IMR-90 (cell line): ENCODE results near the gene CAMKMT. TPM values are rescaled to one million over a fixed set of nuclear protein-coding genes. Genes with fewer than 3 reads are reported as not detected.

Source experiments
- ATAC-seq: fragments of 200-7000 bp; cut with Tn5 transposase; 2 replicates; pipeline ENCODE4 v1.9.1; 2020; ENCODE audit warnings: low read depth, mild to moderate bottlenecking, moderate library complexity
- BruUV-seq: library from RNA; stranded (reverse); fragments of 400-500 nt; replicated peaks from 2 replicates; lab custom pipeline; 2021; lab: Mats Ljungman, UMichigan
- CTCF ChIA-PET: fragments of 300-600 bp; formaldehyde crosslinking; extraction: SDS; loops from one replicate; lab custom pipeline; 2021; ENCODE audit warnings: antibody characterized with exemption; lab: Yijun Ruan, JAX
- POLR2A ChIA-PET: fragments of 300-600 bp; sonication (Branson Sonifier 250); formaldehyde crosslinking; loops from one replicate; lab custom pipeline; 2022; ENCODE audit warnings: antibody characterized with exemption; ENCODE audit not compliant: unreplicated experiment; lab: Charles Lee
- DNase-seq: peaks from one replicate; pipeline ENCODE4 v3.0.0; 2013
- H2AFZ ChIP-seq: replicated peaks from 2 replicates; pipeline ENCODE3; 2013; ENCODE audit warnings: low read length, mild to moderate bottlenecking; ENCODE audit not compliant: poor library complexity
- H2AK5ac ChIP-seq: 2 replicates; pipeline ENCODE4 v1.6.1; 2013; ENCODE audit warnings: low read depth, low read length, inconsistent platforms
- H2AK9ac ChIP-seq: replicated peaks from 2 replicates; pipeline ENCODE3; 2013; ENCODE audit warnings: mild to moderate bottlenecking, low read depth, low read length, moderate library complexity; ENCODE audit not compliant: poor library complexity
- H2BK120ac ChIP-seq: 2 replicates; pipeline ENCODE4 v1.6.1; 2013; ENCODE audit warnings: low read depth, low read length, inconsistent platforms
- H2BK15ac ChIP-seq: 3 replicates; pipeline ENCODE4 v1.6.1; 2013; ENCODE audit warnings: low read depth, low read length, inconsistent platforms
- H2BK20ac ChIP-seq: 2 replicates; pipeline ENCODE4 v1.6.1; 2013; ENCODE audit warnings: low read depth, mild to moderate bottlenecking, inconsistent platforms, low read length, moderate library complexity
- H2BK5ac ChIP-seq: 2 replicates; pipeline ENCODE4 v1.6.1; 2013; ENCODE audit warnings: mild to moderate bottlenecking, low read depth, low read length, inconsistent platforms; ENCODE audit not compliant: poor library complexity, severe bottlenecking
- H3K14ac ChIP-seq: replicated peaks from 2 replicates; pipeline ENCODE4 v1.6.1; 2013; ENCODE audit warnings: low read depth, low read length, inconsistent platforms
- H3K18ac ChIP-seq: 2 replicates; pipeline ENCODE4 v1.6.1; 2013; ENCODE audit warnings: low read depth, low read length, control low read depth
- H3K23ac ChIP-seq: 2 replicates; pipeline ENCODE4 v1.6.1; 2013; ENCODE audit warnings: low read depth, low read length, inconsistent platforms
- H3K27ac ChIP-seq: 2 replicates; pipeline ENCODE4 v1.5.1; 2013; ENCODE audit warnings: mild to moderate bottlenecking, control low read depth, low read length; ENCODE audit not compliant: insufficient read depth
- H3K27me3 ChIP-seq: 2 replicates; pipeline ENCODE4 v1.6.1; 2013; ENCODE audit warnings: low read length; ENCODE audit not compliant: control insufficient read depth, insufficient read depth
- H3K36me3 ChIP-seq: 2 replicates; pipeline ENCODE4 v1.6.1; 2013; ENCODE audit warnings: low read length, mixed read lengths; ENCODE audit not compliant: control insufficient read depth, insufficient read depth
- H3K4ac ChIP-seq: 2 replicates; pipeline ENCODE4 v1.6.1; 2013; ENCODE audit warnings: low read depth, low read length, inconsistent platforms
- H3K4me1 ChIP-seq: 2 replicates; pipeline ENCODE4 v1.6.1; 2013; ENCODE audit warnings: low read length, mixed read lengths; ENCODE audit not compliant: control insufficient read depth, insufficient read depth
- H3K4me2 ChIP-seq: 2 replicates; pipeline ENCODE4 v1.6.1; 2013; ENCODE audit warnings: low read depth, mild to moderate bottlenecking, control low read depth, low read length, moderate library complexity
- H3K4me3 ChIP-seq: 2 replicates; pipeline ENCODE4 v1.5.1; 2013; ENCODE audit warnings: low read depth, mild to moderate bottlenecking, control low read depth, low read length, moderate library complexity; ENCODE audit not compliant: insufficient read depth
- H3K56ac ChIP-seq: 2 replicates; pipeline ENCODE4 v1.6.1; 2013; ENCODE audit warnings: low read length, inconsistent platforms; ENCODE audit not compliant: insufficient read depth; ENCODE audit errors: extremely low read depth
- H3K79me1 ChIP-seq, 2 experiments: 2 replicates each; pipeline ENCODE4 v1.6.1; 2013; ENCODE audit warnings: low read length in 2 of 2, inconsistent platforms in 1 of 2, low read depth in 1 of 2
- H3K9ac ChIP-seq: 2 replicates; pipeline ENCODE4 v1.6.1; 2013; ENCODE audit warnings: low read depth, low read length, control low read depth
- H3K9me1 ChIP-seq: 2 replicates; pipeline ENCODE4 v1.6.1; 2013; ENCODE audit warnings: low read length, inconsistent platforms; ENCODE audit not compliant: insufficient read depth
- H3K9me3 ChIP-seq: 2 replicates; pipeline ENCODE4 v1.6.1; 2013; ENCODE audit warnings: low read length; ENCODE audit not compliant: control insufficient read depth, insufficient read depth
- H4K20me1 ChIP-seq: 2 replicates; pipeline ENCODE4 v1.6.1; 2013; ENCODE audit warnings: low read length, inconsistent platforms; ENCODE audit not compliant: insufficient read depth
- H4K5ac ChIP-seq: 2 replicates; pipeline ENCODE4 v1.6.1; 2013; ENCODE audit warnings: mild to moderate bottlenecking, low read depth, low read length, control low read depth
- H4K8ac ChIP-seq, 2 experiments: 2 replicates each; pipeline ENCODE4 v1.6.1; 2013; ENCODE audit warnings: low read depth in 2 of 2, low read length in 2 of 2, control low read depth in 1 of 2, inconsistent platforms in 1 of 2
- H4K91ac ChIP-seq: 2 replicates; pipeline ENCODE4 v1.6.1; 2013; ENCODE audit warnings: low read depth, low read length, inconsistent platforms; ENCODE audit not compliant: insufficient read depth
- BHLHE40 ChIP-seq: fragments of 150-350 bp; IDR thresholded peaks from 2 replicates; pipeline ENCODE4 v1.6.1; 2016; ENCODE audit warnings: mild to moderate bottlenecking, low read depth, low read length
- CEBPB ChIP-seq: IDR thresholded peaks from 2 replicates; pipeline ENCODE4 v1.6.1; 2012; ENCODE audit warnings: low read depth, low read length, improper control_type of control experiment
- MAFK ChIP-seq: IDR thresholded peaks from 2 replicates; pipeline ENCODE4 v1.6.1; 2012; ENCODE audit warnings: low read depth, low read length, improper control_type of control experiment
- MAZ ChIP-seq: IDR thresholded peaks from 2 replicates; pipeline ENCODE4 v1.6.1; 2012; ENCODE audit warnings: low read depth, mild to moderate bottlenecking, low read length, improper control_type of control experiment, moderate library complexity, borderline replicate concordance
- MXI1 ChIP-seq: IDR thresholded peaks from 2 replicates; pipeline ENCODE4 v1.6.1; 2012; ENCODE audit warnings: low read depth, mild to moderate bottlenecking, low read length, moderate library complexity, borderline replicate concordance
- NFE2L2 ChIP-seq: fragments of 150-350 bp; IDR thresholded peaks from 2 replicates; pipeline ENCODE4 v1.6.1; 2016; ENCODE audit warnings: low read depth, mild to moderate bottlenecking, low read length
- POLR2A ChIP-seq: IDR thresholded peaks from 2 replicates; pipeline ENCODE4 v1.6.1; 2012; ENCODE audit warnings: mild to moderate bottlenecking, low read depth, low read length
- RAD21 ChIP-seq: IDR thresholded peaks from 2 replicates; pipeline ENCODE4 v1.6.1; 2012; ENCODE audit warnings: low read length, improper control_type of control experiment
- RCOR1 ChIP-seq: IDR thresholded peaks from 2 replicates; pipeline ENCODE4 v1.6.1; 2012; ENCODE audit warnings: mild to moderate bottlenecking, low read length, improper control_type of control experiment; ENCODE audit not compliant: insufficient replicate concordance
- RFX5 ChIP-seq: IDR thresholded peaks from 2 replicates; pipeline ENCODE4 v1.8.0; 2012; ENCODE audit warnings: low read depth, mild to moderate bottlenecking, low read length, moderate library complexity
- SMC3 ChIP-seq: fragments of 150-350 bp; IDR thresholded peaks from 2 replicates; pipeline ENCODE4 v1.6.1; 2016; ENCODE audit warnings: low read depth, mild to moderate bottlenecking, antibody characterized with exemption, low read length, moderate library complexity
- USF2 ChIP-seq: fragments of 150-350 bp; IDR thresholded peaks from 2 replicates; pipeline ENCODE4 v1.6.1; 2017; ENCODE audit warnings: mild to moderate bottlenecking, antibody characterized with exemption, low read length, low read depth
- WGBS, 2 experiments: methylation state at CpG; one replicate each; pipeline versions ENCODE4 v1.1.5 to v1.1.7; 2013; ENCODE audit warnings: missing lambda C conversion rate in 2 of 2; ENCODE audit not compliant: insufficient read length in 1 of 2; ENCODE audit errors: extremely low coverage in 2 of 2; 5-methylcytosine and 5-hydroxymethylcytosine counted together
- dilution Hi-C: fragments of 300-500 bp; cut with HindIII; formaldehyde crosslinking; loops from one replicate; pipeline ENCODE4 v1.14.3; 2018; ENCODE audit warnings: low sequenced_read_pairs; ENCODE audit not compliant: unreplicated experiment
- in situ Hi-C: fragments of 300-500 bp; cut with MboI; formaldehyde crosslinking; loops from 3 replicates; pipeline ENCODE4 v1.14.3; 2019; ENCODE audit warnings: low sequenced_read_pairs, inconsistent platforms, mixed read lengths
- intact Hi-C: fragments of 100-400 bp; cut with micrococcal nuclease; formaldehyde crosslinking; loops from 2 replicates; pipeline ENCODE4 v1.10.0; 2022
- polyA plus RNA-seq, 3 experiments: library from polyadenylated mRNA; depleted of rRNA; stranded (reverse); fragments of >200 nt; gene quantifications; 2 replicates each; pipeline ENCODE4 v1.2.3, GENCODE V29; 2012; ENCODE audit warnings: low replicate concordance in 1 of 3
- total RNA-seq: library from RNA; depleted of rRNA; stranded (reverse); fragments of >200 nt; gene quantifications from 2 replicates; pipeline ENCODE4 v1.2.3, GENCODE V29; 2012
- TF ChIP-seq, protein P1 (sequence below): fragments of 150-350 bp; IDR thresholded peaks from 2 replicates; pipeline ENCODE4 v1.6.1; 2016; ENCODE audit warnings: low read depth, mild to moderate bottlenecking, low read length, moderate library complexity, borderline replicate concordance

The CAMKMT gene
- total and polyA plus RNA-seq, 2 of the 4 experiments (the other 2 are of a cell fraction): 4.4 to 6.8 TPM

DNA sequence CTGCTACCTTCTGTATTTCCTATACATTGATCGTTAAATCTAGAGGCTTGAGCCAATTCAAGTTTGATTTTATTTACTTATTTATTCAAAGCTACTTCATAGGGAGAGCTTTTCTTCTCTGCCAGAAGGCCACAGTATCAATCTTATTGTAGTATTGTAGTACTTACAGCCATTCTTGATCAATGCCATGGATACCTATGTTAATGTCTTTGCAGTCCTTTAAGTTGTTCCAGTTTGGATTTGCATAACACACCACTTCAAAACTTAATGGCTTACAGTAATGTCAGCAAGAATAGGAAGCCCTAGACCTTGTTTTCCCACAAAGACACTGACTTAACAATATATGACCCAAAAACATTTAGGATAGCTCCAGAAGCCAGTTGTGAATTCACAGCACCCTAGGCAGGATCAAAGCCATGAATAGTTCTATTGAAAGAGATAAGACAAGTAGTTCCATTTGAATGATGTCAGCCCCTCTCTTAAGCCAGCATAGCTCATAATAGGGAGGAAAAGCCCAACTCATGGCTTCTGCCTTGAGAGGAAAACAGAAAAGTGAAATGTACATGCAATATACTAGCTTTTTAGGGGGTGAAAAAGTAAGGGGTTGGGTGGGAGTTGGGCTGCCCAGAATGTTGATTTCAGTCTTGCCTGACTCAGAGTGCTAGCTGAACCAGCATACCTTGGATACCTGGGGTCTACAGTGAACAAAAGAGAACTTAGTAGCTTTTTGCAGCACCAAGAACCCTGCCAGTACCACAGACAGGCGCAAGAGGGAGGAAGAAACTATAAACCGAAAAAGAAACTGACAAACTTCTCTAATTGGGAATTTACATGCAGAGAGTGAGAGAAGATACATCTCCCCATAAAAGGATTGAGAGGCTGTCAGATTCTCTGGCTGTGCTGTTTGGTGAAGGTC is 101.4 kb downstream of the CAMKMT start:
- no peak overlapping the region for H2AFZ ChIP-seq
- no peaks in the 10 kb centered on the region for H4K20me1 ChIP-seq
- H3K14ac ChIP-seq: no peak overlapping the region
- ATAC-seq (no peak), DNase-seq (no peak)
- no peak overlapping the region for H3K4me2 ChIP-seq
- H3K18ac ChIP-seq: no peak overlapping the region
- no peaks in the 10 kb centered on the region for H3K27me3 ChIP-seq
- BruUV-seq: no TSS peak
- no peaks in the 10 kb centered on the region for H3K36me3 ChIP-seq
- no peak overlapping the region for H3K27ac ChIP-seq
- CTCF ChIA-PET: interaction anchor here (0.8 to 1.8 kb wide), 2 partner anchors 16 to 253 kb away, joined by 3 to 8 read pairs; no protein-coding TSS in a partner anchor
- H2BK15ac ChIP-seq: no peak overlapping the region
- H2BK5ac ChIP-seq: no peak overlapping the region
- H2BK120ac ChIP-seq: no peak overlapping the region
- POLR2A ChIA-PET: no interaction called here
- H3K4ac ChIP-seq: no peak overlapping the region
- WGBS, 2 experiments: no CpG with 5 or more reads among the region's 3 CpGs
- peaks cover 2% of the 10 kb centered on the region for H3K9me3 ChIP-seq
- no peak overlapping the region for H4K5ac ChIP-seq
- no peak overlapping the region for H2AK5ac ChIP-seq
- dilution Hi-C loops: no loop called here
- H3K9me1 ChIP-seq: no peaks in the 10 kb centered on the region
- intact Hi-C loops: no loop called here
- no peak overlapping the region for H3K4me3 ChIP-seq
- no peak overlapping the region for H4K91ac ChIP-seq
- no peaks in the 10 kb centered on the region for H3K79me1 ChIP-seq
- in situ Hi-C loops: no loop called here
- no peak overlapping the region for H2AK9ac ChIP-seq
- H3K9ac ChIP-seq: no peak overlapping the region
- no peaks in the 10 kb centered on the region for H3K4me1 ChIP-seq
- H3K23ac ChIP-seq: no peak overlapping the region
- no peak overlapping the region for H4K8ac ChIP-seq
- no peak overlapping the region for H2BK20ac ChIP-seq
- TF ChIP-seq NFE2L2 (no peak), USF2 (no peak), RCOR1 (no peak), POLR2A (no peak), CEBPB (no peak), MAZ (no peak), MXI1 (no peak), SMC3 (no peak), RAD21 (no peak), MAFK (no peak), RFX5 (no peak), BHLHE40 (no peak)
- TF ChIP-seq, protein P1, sequence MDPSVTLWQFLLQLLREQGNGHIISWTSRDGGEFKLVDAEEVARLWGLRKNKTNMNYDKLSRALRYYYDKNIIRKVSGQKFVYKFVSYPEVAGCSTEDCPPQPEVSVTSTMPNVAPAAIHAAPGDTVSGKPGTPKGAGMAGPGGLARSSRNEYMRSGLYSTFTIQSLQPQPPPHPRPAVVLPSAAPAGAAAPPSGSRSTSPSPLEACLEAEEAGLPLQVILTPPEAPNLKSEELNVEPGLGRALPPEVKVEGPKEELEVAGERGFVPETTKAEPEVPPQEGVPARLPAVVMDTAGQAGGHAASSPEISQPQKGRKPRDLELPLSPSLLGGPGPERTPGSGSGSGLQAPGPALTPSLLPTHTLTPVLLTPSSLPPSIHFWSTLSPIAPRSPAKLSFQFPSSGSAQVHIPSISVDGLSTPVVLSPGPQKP: no peak
- no peak overlapping the region for H3K56ac ChIP-seq
